H9 (cell line): Measurements from ENCODE around the gene PDE4B. TPM values are rescaled to one million over a fixed set of nuclear protein-coding genes. Genes with fewer than 3 reads are reported as not detected.

Experiments
- DNase-seq: peaks from one replicate; pipeline ENCODE4 v3.0.0-alpha.2; 2017
- H2AFZ ChIP-seq: one replicate; pipeline ENCODE4 v1.6.1; 2013; ENCODE audit warnings: mild to moderate bottlenecking, low read length, control low read depth, moderate library complexity
- H2AK5ac ChIP-seq: 2 replicates; pipeline ENCODE4 v1.6.1; 2013; ENCODE audit warnings: low read length, control low read depth, mixed read lengths; ENCODE audit not compliant: insufficient read length
- H2BK120ac ChIP-seq: one replicate; pipeline ENCODE4 v1.6.1; 2013; ENCODE audit warnings: low read depth, mild to moderate bottlenecking, low read length, control low read depth, inconsistent platforms; ENCODE audit not compliant: poor library complexity, severe bottlenecking
- H2BK12ac ChIP-seq: 2 replicates; pipeline ENCODE4 v1.6.1; 2013; ENCODE audit warnings: low read length, control low read depth, mixed read lengths, low read depth; ENCODE audit not compliant: insufficient read length
- H2BK15ac ChIP-seq: 2 replicates; pipeline ENCODE4 v1.6.1; 2013; ENCODE audit warnings: low read depth, low read length, control low read depth
- H2BK20ac ChIP-seq: one replicate; pipeline ENCODE4 v1.6.1; 2013; ENCODE audit warnings: low read depth, mild to moderate bottlenecking, low read length, control low read depth, inconsistent platforms; ENCODE audit not compliant: poor library complexity, severe bottlenecking
- H2BK5ac ChIP-seq: 2 replicates; pipeline ENCODE4 v1.6.1; 2013; ENCODE audit warnings: low read length, control low read depth, mixed read lengths; ENCODE audit not compliant: insufficient read length
- H3K14ac ChIP-seq: 2 replicates; pipeline ENCODE4 v1.6.1; 2013; ENCODE audit warnings: low read length, control low read depth; ENCODE audit not compliant: insufficient read depth
- H3K18ac ChIP-seq: 2 replicates; pipeline ENCODE4 v1.6.1; 2013; ENCODE audit warnings: low read depth, mild to moderate bottlenecking, mixed read lengths, low read length, control low read depth; ENCODE audit not compliant: insufficient read length
- H3K23ac ChIP-seq: 2 replicates; pipeline ENCODE4 v1.6.1; 2013; ENCODE audit warnings: low read length, control low read depth, mixed read lengths, low read depth; ENCODE audit not compliant: insufficient read length
- H3K23me2 ChIP-seq: 2 replicates; pipeline ENCODE4 v1.6.1; 2013; ENCODE audit warnings: low read depth, mild to moderate bottlenecking, mixed read lengths, low read length, control low read depth; ENCODE audit not compliant: insufficient read length, poor library complexity, severe bottlenecking
- H3K27ac ChIP-seq: 2 replicates; pipeline ENCODE4 v1.5.1; 2013; ENCODE audit warnings: low read length, control low read depth, mixed read lengths, low read depth; ENCODE audit not compliant: insufficient read length
- H3K27me3 ChIP-seq: 2 replicates; pipeline ENCODE4 v1.6.1; 2013; ENCODE audit warnings: low read length, control low read depth, inconsistent platforms; ENCODE audit not compliant: insufficient read depth
- H3K4ac ChIP-seq: 2 replicates; pipeline ENCODE4 v1.6.1; 2013; ENCODE audit warnings: low read depth, mild to moderate bottlenecking, control low read depth, inconsistent platforms, low read length, moderate library complexity
- H3K4me1 ChIP-seq: 2 replicates; pipeline ENCODE4 v1.6.1; 2013; ENCODE audit warnings: low read length, control low read depth, inconsistent platforms; ENCODE audit not compliant: insufficient read depth
- H3K4me2 ChIP-seq: 2 replicates; pipeline ENCODE4 v1.6.1; 2013; ENCODE audit warnings: low read length, control low read depth, mixed read lengths; ENCODE audit not compliant: insufficient read length, insufficient read depth
- H3K56ac ChIP-seq: 2 replicates; pipeline ENCODE4 v1.6.1; 2013; ENCODE audit warnings: low read depth, mild to moderate bottlenecking, mixed read lengths, low read length, control low read depth; ENCODE audit not compliant: insufficient read length
- H3K79me1 ChIP-seq: 2 replicates; pipeline ENCODE4 v1.6.1; 2013; ENCODE audit warnings: low read depth, mild to moderate bottlenecking, moderate library complexity, low read length, control low read depth, inconsistent platforms; ENCODE audit not compliant: insufficient read depth, poor library complexity, severe bottlenecking
- H3K79me2 ChIP-seq: 2 replicates; pipeline ENCODE4 v1.6.1; 2013; ENCODE audit warnings: low read length, control low read depth, inconsistent platforms; ENCODE audit not compliant: insufficient read depth
- H3K9ac ChIP-seq: 2 replicates; pipeline ENCODE4 v1.6.1; 2013; ENCODE audit warnings: low read length, control low read depth, mixed read lengths; ENCODE audit not compliant: insufficient read length; ENCODE audit errors: extremely low read depth
- H3K9me3 ChIP-seq: one replicate; pipeline ENCODE4 v1.6.1; 2013; ENCODE audit warnings: low read depth, low read length, inconsistent platforms; ENCODE audit not compliant: control insufficient read depth
- H3T11ph ChIP-seq: one replicate; pipeline ENCODE4 v1.6.1; 2013; ENCODE audit warnings: mild to moderate bottlenecking, low read length, control low read depth, inconsistent platforms
- H4K20me1 ChIP-seq: one replicate; pipeline ENCODE4 v1.6.1; 2013; ENCODE audit not compliant: control insufficient read depth, insufficient read length, insufficient read depth
- H4K5ac ChIP-seq: 2 replicates; pipeline ENCODE4 v1.6.1; 2013; ENCODE audit warnings: low read depth, mild to moderate bottlenecking, mixed read lengths, low read length, control low read depth; ENCODE audit not compliant: insufficient read length
- H4K8ac ChIP-seq: replicated peaks from 2 replicates; pipeline ENCODE4 v1.6.1; 2013; ENCODE audit warnings: low read length, control low read depth, mixed read lengths, low read depth; ENCODE audit not compliant: insufficient read length
- H4K91ac ChIP-seq: 2 replicates; pipeline ENCODE4 v1.6.1; 2013; ENCODE audit warnings: low read depth, mild to moderate bottlenecking, moderate library complexity, mixed read lengths, low read length, control low read depth; ENCODE audit not compliant: insufficient read length
- H3K27ac Mint-ChIP-seq, 3 experiments: 2 replicates in 2 of 3; 3 replicates in 1 of 3; pipeline ENCODE4 v1.8.0; 2020 to 2021; ENCODE audit warnings: mixed read lengths in 3 of 3, mild to moderate bottlenecking in 1 of 3, moderate library complexity in 1 of 3
- H3K27me3 Mint-ChIP-seq: 2 replicates; pipeline ENCODE4 v1.8.0; 2021; ENCODE audit warnings: low read depth, mild to moderate bottlenecking, moderate library complexity, mixed read lengths
- H3K36me3 Mint-ChIP-seq, 3 experiments: 2 replicates in 2 of 3; 3 replicates in 1 of 3; pipeline ENCODE4 v1.8.0; 2020 to 2021; ENCODE audit warnings: low read depth in 3 of 3, mixed read lengths in 3 of 3; ENCODE audit not compliant: insufficient read depth in 1 of 3
- H3K4me1 Mint-ChIP-seq, 2 experiments: 2 replicates each; pipeline ENCODE4 v1.8.0; 2020; ENCODE audit warnings: mixed read lengths in 2 of 2
- H3K4me3 Mint-ChIP-seq, 2 experiments: 2 replicates in 1 of 2; 3 replicates in 1 of 2; pipeline ENCODE4 v1.8.0; 2020 to 2021; ENCODE audit warnings: mild to moderate bottlenecking in 2 of 2, mixed read lengths in 2 of 2, moderate library complexity in 1 of 2
- H3K9me3 Mint-ChIP-seq, 2 experiments: 2 replicates in 1 of 2; 3 replicates in 1 of 2; pipeline ENCODE4 v1.8.0; 2020; ENCODE audit warnings: mild to moderate bottlenecking in 2 of 2, mixed read lengths in 2 of 2, moderate library complexity in 1 of 2
- CTCF ChIP-seq: fragments of 200-600 bp; sonication (generic); conservative IDR thresholded peaks from 3 replicates; pipeline ENCODE4 v1.8.0; 2021; ENCODE audit warnings: antibody characterized with exemption, mild to moderate bottlenecking
- WGBS: extraction: QIAGEN DNeasy Blood & Tissue Kit; methylation state at CpG from one replicate; pipeline ENCODE4 v1.1.7; 2013; ENCODE audit warnings: missing lambda C conversion rate, low lambda C conversion rate, mixed read lengths; ENCODE audit not compliant: insufficient read length; ENCODE audit errors: extremely low coverage; 5-methylcytosine and 5-hydroxymethylcytosine counted together
- total RNA-seq: library from RNA; stranded (reverse); gene quantifications from 2 replicates; pipeline ENCODE4 v1.2.1, GENCODE V29; 2021

The PDE4B gene
- total RNA-seq, 1 experiment from 2014 or later = 19.8 TPM

DNA sequence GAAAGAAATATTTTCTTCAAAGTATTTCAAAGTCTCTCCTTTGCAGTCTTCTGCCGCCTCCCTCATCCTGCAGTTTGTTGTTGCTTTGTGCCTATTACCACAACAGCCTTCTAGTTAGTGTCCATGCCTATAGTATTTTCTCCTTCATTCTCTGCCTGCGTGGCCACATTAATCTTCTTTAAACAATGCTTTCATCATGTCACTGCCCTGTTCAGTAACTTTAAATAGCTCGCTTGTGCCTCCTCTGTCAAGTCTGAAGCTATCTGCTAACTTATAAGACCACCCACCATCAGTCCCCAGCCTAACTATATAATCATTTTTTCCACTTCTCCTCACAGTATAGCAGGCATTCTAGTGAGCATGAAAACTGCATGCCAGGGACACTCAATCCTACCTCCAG lies 290.3 kb downstream of the PDE4B start:
- Histone ChIP-seq H3K9ac (no peak overlapping the region), H3K79me1 (no peaks in the 10 kb centered on the region), H4K5ac (no peak overlapping the region), H2BK12ac (no peak overlapping the region), H3K18ac (no peak overlapping the region), H3K56ac (no peak overlapping the region), H2BK15ac (no peak overlapping the region), H2AK5ac (no peak overlapping the region), H3K9me3 (no peaks in the 10 kb centered on the region), H3K4me1 (no peaks in the 10 kb centered on the region), H4K91ac (no peak overlapping the region), H2AFZ (no peak overlapping the region), H3K23me2 (no peaks in the 10 kb centered on the region), H4K8ac (no peak overlapping the region), H2BK120ac (no peak overlapping the region), H3K27me3 (no peaks in the 10 kb centered on the region), H4K20me1 (no peaks in the 10 kb centered on the region), H2BK5ac (no peak overlapping the region), H3K14ac (no peak overlapping the region), H2BK20ac (no peak overlapping the region), H3K27ac (no peak overlapping the region), H3K23ac (no peak overlapping the region), H3T11ph (no peak overlapping the region), H3K4me2 (no peak overlapping the region), H3K79me2 (no peaks in the 10 kb centered on the region), H3K4ac (no peak overlapping the region)
- Mint-ChIP-seq H3K4me1 (peaks cover 4 to 9% of the 10 kb centered on the region in 2 experiments), H3K4me3 (no peak overlapping the region), H3K36me3 (no peaks in the 10 kb centered on the region), H3K9me3 (no peaks in the 10 kb centered on the region; a peak in 1 of 5 replicates), H3K27ac (no peak overlapping the region; a peak in 1 of 7 replicates), H3K27me3 (peaks cover 3% of the 10 kb centered on the region; the same call in 1 of the 2 replicates)
- no peak for DNase-seq
- TF ChIP-seq CTCF = no peak
- WGBS = no CpG with 5 or more reads among the region's 3 CpGs
